GM19463 (cell line): Measurements from ENCODE around the gene ESRRG.

ENCODE experiments used
- ATAC-seq: cut with Tn5 transposase; IDR thresholded peaks from one replicate; pipeline ENCODE4 v1.9.1; 2021; ENCODE audit warnings: mild to moderate bottlenecking, moderate library complexity; ENCODE audit not compliant: unreplicated experiment

Gene ESRRG

GRCh38 chr1:216457356-216457755 lies 265.9 kb downstream of the ESRRG start:
- ATAC-seq = no peak

- no peak for ATAC-seq
These were observed 266.5 kb downstream of the ESRRG start for GRCh38 chr1:216456682-216457081.

- ATAC-seq = no peak
These were observed 269.5 kb downstream of the ESRRG start for GRCh38 chr1:216453777-216454176.
